HepG2 (cell line): ENCODE measurements around the gene P4HB. TPM values are rescaled to one million over a fixed set of nuclear protein-coding genes. Genes with fewer than 3 reads are reported as not detected.

Experiments
- AHR ChIP-seq: IDR thresholded peaks from 2 replicates; pipeline ENCODE4 v1.6.1; 2018; ENCODE audit warnings: missing genetic modification reagents, missing compliant biosample characterization
- BCL3 ChIP-seq: sonication (generic); formaldehyde crosslinking; IDR thresholded peaks from 2 replicates; pipeline ENCODE4 v1.5.1; 2020; ENCODE audit warnings: mild to moderate bottlenecking, missing genetic modification reagents, moderate library complexity
- ESRRA ChIP-seq: sonication (generic); formaldehyde crosslinking; IDR thresholded peaks from 2 replicates; pipeline ENCODE4 v1.5.1; 2020; ENCODE audit warnings: mild to moderate bottlenecking, low read depth, missing genetic modification reagents
- KLF9 ChIP-seq: IDR thresholded peaks from 2 replicates; pipeline ENCODE4 v1.6.1; 2016; ENCODE audit warnings: low read depth
- NR2C2 ChIP-seq: sonication (generic); formaldehyde crosslinking; IDR thresholded peaks from 2 replicates; pipeline ENCODE4 v1.4.0; 2020; ENCODE audit warnings: missing genetic modification reagents, mild to moderate bottlenecking, moderate library complexity, borderline replicate concordance
- REPIN1 ChIP-seq: sonication (generic); formaldehyde crosslinking; IDR thresholded peaks from 2 replicates; pipeline ENCODE4 v1.8.0; 2022; ENCODE audit warnings: missing genetic modification reagents, low read depth, mild to moderate bottlenecking, borderline replicate concordance
- SP2 ChIP-seq: sonication (generic); formaldehyde crosslinking; IDR thresholded peaks from 2 replicates; pipeline ENCODE4 v1.5.1; 2020; ENCODE audit warnings: mild to moderate bottlenecking, missing genetic modification reagents
- TFE3 ChIP-seq: IDR thresholded peaks from 2 replicates; pipeline ENCODE4 v1.6.1; 2016
- WIZ ChIP-seq: sonication (generic); formaldehyde crosslinking; IDR thresholded peaks from 2 replicates; pipeline ENCODE4 v1.5.1; 2020; ENCODE audit warnings: mild to moderate bottlenecking, missing genetic modification reagents
- ZBTB40 ChIP-seq, 2 experiments: fragments of 450-650 bp in 1 of 2; sonication (generic) in 1 of 2; formaldehyde crosslinking in 1 of 2; IDR thresholded peaks; 2 replicates each; pipeline versions ENCODE4 v1.6.1 to v1.8.0; 2016 to 2022; ENCODE audit warnings: antibody characterized with exemption in 1 of 2, mild to moderate bottlenecking in 1 of 2, missing genetic modification reagents in 1 of 2
- ZNF296 ChIP-seq: sonication (generic); formaldehyde crosslinking; conservative IDR thresholded peaks from 2 replicates; pipeline ENCODE4 v1.5.0; 2020; ENCODE audit warnings: mild to moderate bottlenecking, missing genetic modification reagents
- polyA plus RNA-seq, 8 experiments: library from polyadenylated mRNA; depleted of rRNA in 3 of 8; stranded (reverse) in 7 of 8; unstranded in 1 of 8; fragments of >200 nt; fragmentation: Illumina TruSeq in 4 of 8; extraction: Trizol in 4 of 8; gene quantifications; 2 replicates each; pipeline versions ENCODE4 v1.2.1 to v1.2.3, GENCODE V29; 2011 to 2016; ENCODE audit warnings: low read depth in 4 of 8, missing spikeins in 1 of 8, mixed read lengths in 1 of 8; ENCODE audit not compliant: insufficient read depth in 1 of 8
- total RNA-seq, 5 experiments: library from RNA; depleted of rRNA; stranded (reverse); fragments of >200 nt; fragmentation: Illumina TruSeq; extraction: Trizol; gene quantifications; 2 replicates each; pipeline ENCODE4 v1.2.3, GENCODE V29; 2016; ENCODE audit warnings: low read depth in 1 of 5
- TF ChIP-seq, protein P1 (sequence below): sonication (generic); formaldehyde crosslinking; IDR thresholded peaks from 2 replicates; pipeline ENCODE4 v1.8.1; 2022; ENCODE audit warnings: mild to moderate bottlenecking, missing genetic modification reagents
- TF ChIP-seq, protein P2 (sequence below): sonication (generic); formaldehyde crosslinking; IDR thresholded peaks from 2 replicates; pipeline ENCODE4 v1.5.0; 2020; ENCODE audit warnings: missing genetic modification reagents

The P4HB gene
- total and polyA plus RNA-seq, 2 of the 13 experiments (the other 11 are each of a cell fraction or from before 2014, with no cell fraction given), result 185 to 782 TPM

DNA sequence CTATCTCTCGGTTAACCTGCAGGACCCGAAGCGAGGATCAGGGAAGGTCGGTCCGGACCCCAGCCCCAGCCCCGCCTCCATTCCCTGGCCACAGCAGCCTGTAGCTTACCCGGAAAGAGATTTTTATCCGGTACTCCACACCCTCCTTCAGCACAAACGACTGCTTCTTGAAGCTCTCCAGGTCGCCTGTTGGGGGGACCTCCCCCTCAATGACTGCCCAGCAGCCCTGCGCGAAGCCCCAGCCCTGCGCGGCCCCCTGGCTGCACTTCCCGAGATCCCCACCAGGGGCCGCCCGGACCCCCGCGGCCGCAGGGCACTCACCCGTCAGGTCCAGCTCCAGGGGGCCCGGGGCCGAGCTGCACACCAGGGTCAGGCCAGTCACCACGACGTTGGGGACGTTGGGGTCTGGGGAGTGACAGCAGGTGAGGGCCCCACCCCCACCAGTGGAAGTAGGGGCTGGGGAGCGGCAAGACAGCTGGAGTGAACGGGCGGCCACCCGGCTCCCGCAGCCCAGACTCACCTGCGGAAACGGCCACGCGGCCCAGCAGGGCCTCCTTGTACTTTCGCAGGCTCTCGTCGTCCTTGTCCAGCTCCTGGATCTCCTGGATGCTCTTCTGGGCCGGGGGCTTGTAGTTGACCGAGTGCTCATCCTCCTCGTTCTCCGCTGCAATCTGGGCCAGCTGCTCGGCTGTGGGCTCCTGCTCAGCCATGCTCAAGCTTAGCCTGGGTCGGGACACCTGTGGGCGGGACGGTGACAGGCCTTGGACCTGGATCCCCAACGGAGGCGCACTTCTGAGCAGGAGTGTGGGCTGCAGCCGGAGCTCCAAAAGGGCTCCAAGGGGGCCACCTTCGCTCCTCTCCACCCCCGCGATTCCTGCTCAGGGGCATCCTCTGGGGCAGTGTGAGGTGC is 9.1 kb upstream of the P4HB start (continued):
- TF ChIP-seq, protein P1, sequence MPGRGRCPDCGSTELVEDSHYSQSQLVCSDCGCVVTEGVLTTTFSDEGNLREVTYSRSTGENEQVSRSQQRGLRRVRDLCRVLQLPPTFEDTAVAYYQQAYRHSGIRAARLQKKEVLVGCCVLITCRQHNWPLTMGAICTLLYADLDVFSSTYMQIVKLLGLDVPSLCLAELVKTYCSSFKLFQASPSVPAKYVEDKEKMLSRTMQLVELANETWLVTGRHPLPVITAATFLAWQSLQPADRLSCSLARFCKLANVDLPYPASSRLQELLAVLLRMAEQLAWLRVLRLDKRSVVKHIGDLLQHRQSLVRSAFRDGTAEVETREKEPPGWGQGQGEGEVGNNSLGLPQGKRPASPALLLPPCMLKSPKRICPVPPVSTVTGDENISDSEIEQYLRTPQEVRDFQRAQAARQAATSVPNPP, result peak; percentile 82
- TF ChIP-seq ESRRA, result no peak
- TF ChIP-seq NR2C2 (CRISPR knock-in tag), result no peak; the same call in 1 of the 2 replicates
- TF ChIP-seq TFE3 (CRISPR knock-in tag), result no peak
- TF ChIP-seq REPIN1, result peak; percentile 73
- TF ChIP-seq KLF9 (CRISPR knock-in tag), result no peak
- no peak for TF ChIP-seq ZBTB40 (IDR thresholded peaks at IDR 0.05)
- TF ChIP-seq ZBTB40 (CRISPR knock-in tag; IDR thresholded peaks at IDR 0.05), result no peak
- peak; percentile 19; the same call in 1 of the 2 replicates for TF ChIP-seq BCL3 (CRISPR knock-in tag)
- TF ChIP-seq AHR, result no peak
- no peak for TF ChIP-seq ZNF296 (CRISPR knock-in tag)
- TF ChIP-seq, protein P2, sequence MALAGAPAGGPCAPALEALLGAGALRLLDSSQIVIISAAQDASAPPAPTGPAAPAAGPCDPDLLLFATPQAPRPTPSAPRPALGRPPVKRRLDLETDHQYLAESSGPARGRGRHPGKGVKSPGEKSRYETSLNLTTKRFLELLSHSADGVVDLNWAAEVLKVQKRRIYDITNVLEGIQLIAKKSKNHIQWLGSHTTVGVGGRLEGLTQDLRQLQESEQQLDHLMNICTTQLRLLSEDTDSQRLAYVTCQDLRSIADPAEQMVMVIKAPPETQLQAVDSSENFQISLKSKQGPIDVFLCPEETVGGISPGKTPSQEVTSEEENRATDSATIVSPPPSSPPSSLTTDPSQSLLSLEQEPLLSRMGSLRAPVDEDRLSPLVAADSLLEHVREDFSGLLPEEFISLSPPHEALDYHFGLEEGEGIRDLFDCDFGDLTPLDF (CRISPR knock-in tag), result peak; percentile 41; the same call in 1 of the 2 replicates
- no peak for TF ChIP-seq SP2
- peak; percentile 45; the same call in 1 of the 2 replicates for TF ChIP-seq WIZ
